AML-193 (cell line): Measurements from ENCODE around the gene ANXA1.
A peak's percentile ranks its signal among the peaks of the same experiment; 100 is the strongest.

Source experiments
- DNase-seq, 2 experiments: peaks; one replicate each; lab custom pipeline; 2025; lab: John Stamatoyannopoulos, UW

The ANXA1 gene

DNA sequence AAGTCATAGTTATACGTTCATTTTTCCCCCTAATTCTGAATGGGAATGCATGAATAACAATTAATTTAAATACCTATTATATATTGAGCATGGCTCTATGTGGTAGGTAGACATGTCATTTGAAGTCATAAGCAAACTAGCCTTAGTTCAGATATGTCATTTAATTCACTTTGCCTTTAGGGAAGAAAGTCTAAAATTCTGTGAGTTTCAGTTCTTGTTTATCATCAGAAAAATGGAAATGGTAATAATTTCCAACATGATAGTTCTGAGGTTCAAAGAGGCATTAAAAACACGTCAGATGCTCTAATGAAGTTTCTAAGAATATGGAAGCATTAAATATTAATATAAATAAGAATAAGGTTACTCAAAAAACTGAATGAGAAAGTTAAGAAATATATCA, 13.1 kb upstream of the ANXA1 start:
- DNase-seq = no peak

DNA sequence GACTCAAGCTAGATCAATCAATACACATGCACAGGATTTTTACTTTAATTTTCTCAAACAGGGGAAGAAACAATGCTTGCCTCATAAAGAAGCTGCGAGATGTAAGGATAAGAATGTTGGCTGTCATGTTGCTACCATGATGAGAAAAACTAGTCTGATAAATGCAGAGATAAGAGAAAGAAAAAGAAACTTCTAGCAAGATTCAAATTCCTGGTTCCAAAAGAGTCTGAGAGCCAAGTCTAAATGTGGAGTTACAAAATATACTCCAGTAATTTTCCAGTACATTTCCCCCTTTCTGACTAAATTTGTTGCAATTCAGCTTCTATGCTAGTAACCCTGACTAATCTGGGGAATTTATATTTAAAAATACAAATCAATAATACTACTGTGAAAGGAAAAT, 10.4 kb upstream of the ANXA1 start:
- DNase-seq = no peak

DNA sequence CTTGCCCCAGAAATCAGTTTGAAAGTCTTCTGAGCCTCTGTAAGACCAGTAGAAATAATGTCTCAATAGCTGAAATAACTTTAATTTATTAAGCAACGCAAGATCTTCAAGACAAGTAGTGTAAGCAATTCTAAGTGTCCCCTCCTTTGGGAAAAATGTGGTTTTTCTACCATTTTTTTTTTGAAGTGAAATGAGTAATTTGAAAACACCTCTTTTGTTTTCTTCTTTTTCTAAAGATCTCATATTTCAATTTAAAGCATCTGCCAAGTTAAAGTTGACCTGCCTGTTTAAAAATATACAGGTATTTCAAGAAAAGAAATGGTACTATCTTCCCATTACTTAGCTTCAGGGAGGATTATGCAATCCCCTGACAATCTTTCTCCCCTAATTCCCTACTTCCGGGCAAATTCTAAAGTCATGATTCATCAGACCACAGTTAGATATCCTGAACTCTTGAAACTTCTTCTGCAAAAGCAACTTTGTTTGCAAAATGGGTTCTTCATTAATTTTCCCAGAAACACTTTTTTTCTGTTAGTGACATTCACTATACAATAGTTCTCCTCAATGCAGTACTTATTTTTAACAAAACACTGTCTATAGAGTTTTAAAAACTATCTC, 7.8 kb upstream of the ANXA1 start:
- peak; percentile 74 to 81 for DNase-seq

DNA sequence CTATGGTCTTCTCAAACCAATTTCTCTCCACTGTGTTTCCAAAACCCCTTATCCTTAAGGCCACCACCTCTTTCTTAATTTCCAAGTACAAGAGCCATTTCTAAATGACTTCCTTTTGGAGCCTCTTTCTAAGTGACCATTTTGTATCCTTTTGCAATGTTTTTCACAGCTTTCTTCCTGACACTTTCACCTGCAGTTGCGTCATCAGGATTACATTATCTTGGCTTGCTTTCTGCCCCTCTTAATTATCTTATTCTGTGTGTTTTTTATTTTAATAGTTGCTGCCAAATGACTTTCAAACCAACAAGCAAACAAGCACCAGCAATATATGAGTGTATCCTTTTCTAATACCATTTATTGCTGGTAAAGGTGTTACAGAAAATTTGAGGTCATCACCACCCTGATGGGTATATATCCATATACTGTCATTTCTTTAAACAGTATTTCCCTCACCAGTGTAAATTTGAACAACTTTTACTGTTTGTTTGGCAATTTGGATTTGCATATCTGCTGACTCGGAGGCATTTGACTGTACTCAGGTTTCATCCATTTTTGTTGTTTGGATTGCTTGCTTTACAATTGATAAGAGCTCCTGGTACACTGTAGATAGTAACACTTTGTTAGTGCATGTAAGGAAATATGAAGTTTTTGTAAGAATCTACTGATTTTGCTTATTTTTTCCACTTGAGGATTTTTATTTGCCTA, 5.4 kb upstream of the ANXA1 start:
- peak in 1 of 2 experiments; percentile 3 for DNase-seq

DNA sequence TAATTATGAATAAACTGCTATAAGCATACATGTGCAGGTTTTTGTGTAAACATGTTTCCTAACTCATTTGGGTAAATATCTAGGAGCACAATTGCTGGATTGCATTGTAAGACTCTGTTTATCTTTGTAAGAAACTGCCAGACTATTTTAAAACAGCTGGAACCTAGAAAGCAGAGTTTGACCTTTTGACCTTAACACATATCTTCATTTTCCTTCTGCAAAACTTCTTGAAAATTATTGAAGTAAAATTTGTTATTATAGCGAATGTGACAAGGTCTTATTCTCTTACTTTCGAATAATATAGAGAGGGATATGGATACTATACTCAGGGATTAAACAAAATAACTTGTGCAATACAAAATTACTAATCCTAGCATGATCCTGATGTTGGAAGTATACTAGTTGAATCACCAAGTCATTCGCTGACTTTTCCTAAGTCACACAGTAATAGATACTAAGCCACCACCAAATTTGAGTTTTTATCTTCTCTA, 3.2 kb upstream of the ANXA1 start:
- no peak for DNase-seq

DNA sequence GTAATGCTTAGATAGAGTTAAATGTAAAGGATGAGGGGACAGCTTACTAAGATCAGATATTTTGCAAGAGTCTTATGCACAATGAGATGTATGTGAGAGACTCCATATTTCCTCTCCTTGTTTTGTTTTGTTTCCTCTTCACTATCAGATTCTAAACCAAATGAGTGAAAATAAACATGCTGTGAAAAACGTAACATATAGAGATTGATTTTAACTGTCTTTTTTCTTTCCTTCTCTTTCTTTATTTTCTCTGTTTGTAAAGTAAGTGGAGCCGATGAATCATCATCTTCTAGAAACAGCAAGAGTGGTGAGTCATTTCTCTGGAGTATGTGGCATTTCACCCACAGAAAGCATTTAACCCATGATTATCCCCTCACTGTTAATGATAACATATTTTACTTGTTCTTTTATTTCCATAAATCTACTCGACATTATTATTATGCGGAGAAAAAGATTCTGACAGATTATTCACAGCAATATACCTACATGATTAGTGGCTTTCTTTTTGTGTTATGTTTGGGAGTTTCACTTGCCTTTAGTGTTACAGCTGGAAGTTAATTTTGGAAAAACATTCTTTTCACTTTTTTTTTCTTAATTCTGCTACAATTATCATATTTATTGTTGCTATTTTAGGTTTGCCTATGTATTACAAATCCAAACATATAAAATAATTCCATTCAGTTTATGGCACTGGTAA, 2.1 kb upstream of the ANXA1 start:
- peak; percentile 74 for DNase-seq

DNA sequence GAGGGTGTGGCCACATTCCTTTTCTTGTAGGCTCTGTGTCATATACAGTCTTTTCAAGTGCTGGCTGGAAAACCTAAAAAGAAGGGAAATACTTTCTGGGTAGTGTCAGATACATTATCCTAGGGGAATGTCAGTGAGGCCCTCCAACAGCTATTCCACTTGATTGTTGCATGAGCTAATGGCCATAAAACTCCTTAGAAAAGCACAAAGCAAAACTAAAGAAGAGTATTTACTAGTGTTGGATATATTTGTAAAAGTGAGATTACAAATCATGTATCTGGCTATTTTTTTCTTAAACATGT, 829 bp downstream of the ANXA1 start:
- DNase-seq = no peak

DNA sequence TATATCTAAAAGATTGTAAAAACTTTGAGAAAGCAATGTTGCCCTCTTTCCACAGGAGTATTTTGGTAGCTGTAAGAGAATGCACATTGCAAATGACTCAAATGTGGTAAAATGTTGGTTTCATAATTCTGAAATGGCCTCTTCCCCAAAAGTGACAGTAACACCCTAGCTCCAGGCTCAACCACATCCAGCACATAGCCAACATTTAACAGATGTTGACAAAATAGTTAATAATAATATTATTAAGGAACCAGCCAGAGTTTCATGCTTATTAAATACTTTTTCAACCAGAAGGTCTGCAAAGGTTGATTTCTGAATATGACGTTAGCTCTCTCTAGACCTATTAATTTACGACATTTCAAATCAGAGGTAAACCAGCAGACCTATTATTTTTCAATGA, 1.3 kb downstream of the ANXA1 start:
- peak; percentile 80 to 90 for DNase-seq

DNA sequence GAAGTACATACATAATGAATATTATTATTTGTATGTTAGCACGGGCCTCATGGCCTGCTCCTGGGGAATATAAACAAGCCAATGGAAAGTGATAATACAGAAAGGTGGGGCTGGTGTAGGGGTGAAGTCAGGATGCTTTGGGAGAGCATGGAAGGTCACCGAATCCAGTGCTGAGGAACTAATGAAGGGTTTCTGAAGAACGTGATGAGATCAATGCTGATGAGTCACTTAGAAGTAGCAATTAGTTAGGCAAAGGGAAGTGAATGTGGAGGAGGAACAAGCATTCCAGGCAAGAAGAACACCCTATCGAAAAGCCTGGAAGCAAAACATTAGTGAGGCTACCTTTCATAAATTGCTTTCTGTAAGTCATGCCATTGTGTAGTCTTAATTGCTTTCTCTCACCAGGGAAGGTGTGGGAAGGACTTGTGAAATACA, 2.1 kb downstream of the ANXA1 start:
- peak; percentile 23 to 28 for DNase-seq

DNA sequence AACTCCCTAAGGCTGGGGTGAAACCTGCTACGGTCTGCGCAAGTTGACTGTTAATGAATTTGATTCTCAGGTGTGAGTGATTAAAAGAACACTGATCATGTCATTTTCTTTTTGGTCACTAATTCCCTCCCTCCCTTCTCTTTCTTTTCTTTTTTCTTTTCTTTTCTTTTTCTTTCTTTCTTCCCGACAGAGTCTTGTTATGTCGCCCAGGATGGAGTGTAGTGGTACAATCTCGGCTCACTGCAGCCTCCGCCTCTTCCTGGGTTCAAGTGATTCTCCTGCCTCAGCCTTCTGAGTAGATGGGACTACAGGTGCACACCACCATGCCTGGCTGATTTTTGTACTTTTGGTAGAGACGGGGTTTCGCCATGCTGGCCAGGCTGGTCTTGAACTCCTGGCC, 2.6 kb downstream of the ANXA1 start:
- no peak for DNase-seq

DNA sequence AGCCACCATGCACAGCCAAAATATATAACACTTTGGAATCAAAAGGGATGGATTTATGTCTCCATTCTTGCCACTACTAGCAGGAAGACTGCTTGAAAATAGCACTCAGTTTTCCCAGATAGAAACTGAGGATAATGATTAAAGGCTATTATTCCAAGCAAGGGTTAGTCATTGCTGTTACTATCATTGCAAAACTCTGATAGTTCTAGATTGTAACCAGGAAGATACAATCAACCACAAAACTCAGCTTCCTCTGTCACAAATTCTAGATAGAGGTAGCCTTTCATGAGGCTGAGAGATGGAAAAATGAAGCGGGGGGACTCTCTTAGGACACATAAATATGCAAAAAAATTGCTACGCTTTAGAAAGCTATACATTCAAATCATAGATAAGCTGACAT, 3.1 kb downstream of the ANXA1 start:
- DNase-seq = peak; percentile 71 to 73

DNA sequence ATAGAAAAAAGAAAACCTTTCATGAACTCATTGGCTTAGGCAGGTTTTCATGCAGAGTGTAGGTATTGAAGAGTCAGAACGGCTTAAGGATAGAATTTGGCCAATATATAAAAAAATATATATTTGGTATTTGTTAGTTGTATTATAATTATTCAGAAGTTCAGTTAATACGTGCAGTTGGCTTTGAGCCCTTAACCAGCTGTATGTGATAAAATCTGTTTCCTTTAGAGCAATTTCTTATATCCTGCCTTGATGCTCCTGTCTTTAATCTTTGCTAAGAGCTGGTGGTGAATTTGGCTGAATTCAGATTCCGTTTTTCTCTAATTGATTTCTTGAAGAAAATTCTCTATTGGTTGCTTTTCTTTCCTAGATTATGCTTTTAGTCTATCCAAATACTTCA, 3.7 kb downstream of the ANXA1 start:
- peak in 1 of 2 experiments; percentile 13 for DNase-seq

DNA sequence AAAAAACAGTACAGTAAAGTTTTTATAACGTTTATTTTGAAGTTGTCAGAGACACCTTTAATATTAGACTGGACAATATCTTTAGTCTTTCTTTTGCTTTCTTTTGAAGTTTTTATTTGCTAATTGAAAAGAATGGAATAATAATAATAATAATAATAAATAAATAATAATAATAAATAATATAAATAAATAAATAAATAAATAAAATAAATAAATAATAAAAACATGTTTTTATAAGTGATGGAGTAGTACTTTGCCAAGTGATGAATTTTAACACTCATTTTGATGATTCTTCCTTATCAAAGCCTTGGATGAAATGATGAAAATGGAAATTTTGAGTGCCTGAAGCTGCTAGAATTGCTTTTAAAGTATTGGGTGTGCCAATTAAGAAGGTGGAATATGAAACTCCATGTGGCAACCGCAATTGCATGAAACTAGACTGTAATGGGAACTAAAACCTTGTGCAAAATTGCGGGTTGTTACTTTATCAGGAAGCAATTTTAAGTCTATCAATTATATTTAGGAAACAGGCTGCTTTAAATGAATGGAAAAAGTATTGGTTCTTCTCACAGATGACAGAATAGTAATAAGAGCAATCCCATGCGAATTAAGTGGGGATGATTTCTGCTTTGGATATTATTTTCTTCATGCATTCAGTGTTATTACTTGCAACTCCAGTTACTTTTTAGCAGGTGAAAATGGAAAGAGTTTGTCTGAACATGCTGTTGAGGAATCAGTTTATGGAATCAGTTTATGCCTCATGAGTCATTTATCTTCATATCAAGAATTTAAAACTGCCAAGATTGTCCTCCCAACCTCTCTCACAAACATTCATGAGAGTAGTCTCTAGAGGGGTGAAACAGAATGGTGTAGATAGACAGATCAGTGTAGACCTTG, 4.6 kb downstream of the ANXA1 start:
- DNase-seq = peak; percentile 63 to 77

DNA sequence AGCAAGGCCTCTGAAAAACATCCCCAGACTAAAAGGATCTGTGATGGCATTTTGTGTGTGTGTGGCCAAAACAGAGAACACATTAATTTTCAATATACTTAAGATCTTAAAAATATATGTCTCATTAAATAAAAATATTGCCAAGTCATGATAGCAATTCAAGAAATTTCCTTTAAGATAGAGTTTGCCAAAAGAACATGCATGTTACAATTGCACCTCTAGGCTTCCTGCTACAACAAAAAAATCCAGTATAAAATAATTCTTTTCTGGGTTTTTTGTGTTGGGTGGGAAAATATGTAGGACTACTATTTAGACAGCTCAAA, 5.2 kb downstream of the ANXA1 start:
- no peak for DNase-seq

DNA sequence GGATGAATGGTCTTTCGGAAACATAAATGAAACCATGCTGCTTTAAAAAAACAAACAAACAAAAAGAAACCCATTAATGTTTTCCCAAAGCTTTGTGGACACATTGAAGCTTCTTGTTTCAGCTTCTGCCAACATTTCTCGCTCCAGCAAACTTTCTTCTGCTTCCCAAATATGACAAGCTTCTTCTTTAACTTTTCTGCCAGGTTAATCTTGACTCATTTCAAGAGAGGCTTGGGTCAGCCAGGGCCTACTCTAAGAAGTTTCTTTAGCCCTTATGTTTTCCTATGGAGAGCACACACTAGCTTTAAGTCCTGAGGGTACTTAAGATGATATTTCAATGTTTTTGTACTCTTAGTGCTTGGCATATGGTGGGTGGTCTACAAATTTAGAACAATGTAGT, 6.1 kb downstream of the ANXA1 start:
- DNase-seq = no peak

DNA sequence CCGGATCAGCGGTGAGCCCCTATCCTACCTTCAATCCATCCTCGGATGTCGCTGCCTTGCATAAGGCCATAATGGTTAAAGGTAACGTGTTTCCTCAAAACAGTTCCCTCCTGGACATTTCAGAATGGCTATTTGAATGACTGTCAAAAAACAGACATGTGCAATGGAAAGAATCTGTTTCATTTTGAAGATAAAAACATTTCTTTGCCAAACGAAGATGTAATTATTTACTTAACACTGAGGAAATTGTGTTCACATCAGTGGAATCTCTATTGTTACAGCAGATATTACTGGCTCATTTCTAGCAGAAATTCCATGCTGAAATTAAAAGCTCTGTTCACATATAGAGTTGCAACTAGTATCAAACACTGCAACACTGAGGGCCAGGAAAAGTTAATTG, 7.1 kb downstream of the ANXA1 start:
- DNase-seq = no peak

DNA sequence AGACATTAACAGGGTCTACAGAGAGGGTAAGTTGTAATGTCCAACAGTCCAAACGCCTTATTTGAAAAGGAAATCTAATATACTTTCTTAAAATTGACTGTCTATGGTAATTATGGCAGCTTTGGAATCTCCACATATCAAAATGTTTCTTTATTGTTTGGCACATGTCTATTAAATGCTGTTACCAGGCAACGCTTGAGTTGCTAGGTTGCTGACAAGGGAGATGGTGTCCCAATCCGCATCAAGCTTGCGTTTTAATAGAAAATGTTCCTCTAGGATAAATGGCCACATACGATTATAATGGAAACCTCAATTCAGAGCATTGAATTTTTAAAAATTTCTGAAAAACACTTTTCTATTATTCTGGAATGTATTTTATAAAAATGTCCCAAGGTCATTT, 9.2 kb downstream of the ANXA1 start:
- DNase-seq = no peak

DNA sequence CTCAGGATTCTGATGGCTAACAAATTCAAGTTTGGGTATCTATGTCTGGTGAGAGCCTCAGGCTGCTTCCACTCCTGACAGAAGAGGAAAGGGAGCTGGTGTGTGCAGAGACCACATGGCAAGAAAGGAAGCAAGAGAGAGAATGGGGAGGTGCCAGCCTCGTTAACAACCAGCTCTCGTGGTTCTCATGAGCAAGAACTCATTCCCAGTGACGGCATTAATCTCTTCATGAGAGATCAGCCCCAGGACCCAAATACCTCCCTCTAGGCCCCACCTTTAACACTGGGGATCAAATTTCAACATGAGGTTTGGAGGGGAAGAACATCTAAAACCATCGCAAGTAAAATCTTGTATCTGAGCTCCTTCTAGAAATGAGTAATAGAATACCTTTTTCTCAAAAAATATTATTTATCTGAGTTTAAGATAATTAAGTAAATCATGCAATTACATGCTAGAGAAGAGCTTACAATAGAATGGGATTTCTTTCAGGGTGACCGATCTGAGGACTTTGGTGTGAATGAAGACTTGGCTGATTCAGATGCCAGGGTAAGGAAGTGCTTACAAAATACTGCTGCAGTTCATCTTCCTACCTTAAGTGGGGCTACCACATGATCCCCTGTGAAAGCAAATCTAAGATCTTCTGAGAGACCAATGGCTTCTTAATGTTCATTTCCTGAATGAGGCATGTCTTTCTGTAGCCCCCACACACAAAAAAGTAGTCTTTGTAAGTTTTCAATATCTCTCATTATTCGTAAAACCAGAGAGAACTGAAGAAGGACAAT, 11.5 kb downstream of the ANXA1 start:
- no peak for DNase-seq

DNA sequence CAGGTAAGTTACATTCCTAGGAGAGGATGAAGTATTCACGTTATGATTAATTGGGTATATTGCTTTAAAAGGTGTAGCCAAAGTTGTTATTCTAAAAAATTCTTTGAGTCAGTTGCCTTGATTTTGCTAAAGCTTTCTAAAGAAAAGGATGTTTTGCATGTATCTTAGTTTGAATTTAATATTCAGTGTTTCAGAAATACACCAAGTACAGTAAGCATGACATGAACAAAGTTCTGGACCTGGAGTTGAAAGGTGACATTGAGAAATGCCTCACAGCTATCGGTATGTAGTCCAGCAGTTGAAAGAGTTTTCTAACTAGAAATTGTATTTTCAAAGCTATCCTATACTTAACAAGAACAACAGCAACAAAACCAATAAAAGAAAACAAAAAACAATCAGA, 14.2 kb downstream of the ANXA1 start:
- no peak for DNase-seq

DNA sequence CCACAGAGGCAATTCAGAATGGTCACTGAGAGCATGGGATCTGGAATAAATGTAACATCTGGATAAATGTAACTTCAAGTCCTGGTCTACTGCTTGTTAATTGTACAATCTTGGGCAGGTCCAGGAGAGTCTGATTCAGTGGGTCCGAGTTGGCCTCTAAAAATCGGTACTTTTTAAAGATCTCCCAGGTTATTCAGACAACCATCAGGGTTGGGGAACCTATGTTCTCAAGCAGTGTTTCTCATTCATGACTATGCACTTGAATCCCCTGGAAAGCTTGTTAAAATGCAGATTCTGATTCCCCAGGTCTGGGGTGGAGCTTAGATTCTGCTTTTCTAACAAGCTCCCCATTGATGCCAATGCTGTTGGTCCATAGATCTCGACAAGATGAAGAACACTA, 14.8 kb downstream of the ANXA1 start:
- no peak for DNase-seq

DNA sequence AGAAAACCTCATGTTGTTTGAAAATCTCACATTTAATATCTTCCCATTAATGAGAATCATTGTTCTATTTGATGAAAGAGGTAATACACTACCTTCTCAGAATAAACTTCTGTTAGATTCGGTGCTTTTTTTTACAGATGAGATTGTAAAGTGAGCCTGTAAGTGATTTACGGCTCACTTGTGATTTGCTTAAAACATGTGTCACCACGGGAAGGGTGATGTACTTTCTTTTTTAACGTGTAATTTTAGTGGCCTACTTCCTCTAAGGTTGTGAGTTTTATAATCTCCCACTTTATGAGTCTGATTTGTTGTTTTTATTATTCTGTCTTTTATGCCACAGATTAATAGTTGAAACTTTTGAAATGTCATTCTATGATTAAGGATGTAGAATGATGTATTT, 15.9 kb downstream of the ANXA1 start:
- no peak for DNase-seq
